ENCODE results near the gene GPAM.

GPAM gene

GRCh38 chr10:112177247-112177646 lies 6.3 kb downstream of the GPAM start:
- no peak overlapping the region for H3K4me3 ChIP-seq (ENCODE audit: low read depth, low read length)
- no peak for TF ChIP-seq CTCF (IDR thresholded peaks at IDR 0.05; ENCODE audit: low read depth, low read length)

GRCh38 chr10:112176543-112176942 lies 7.0 kb downstream of the GPAM start:
- no peak for TF ChIP-seq CTCF (IDR thresholded peaks at IDR 0.05; ENCODE audit: low read depth, low read length)
- H3K4me3 ChIP-seq (ENCODE audit: low read depth, low read length), result no peak overlapping the region

GRCh38 chr10:112175409-112175808 lies 8.2 kb downstream of the GPAM start:
- TF ChIP-seq CTCF (IDR thresholded peaks at IDR 0.05; ENCODE audit: low read depth, low read length), result no peak
- H3K4me3 ChIP-seq (ENCODE audit: low read depth, low read length), result no peak overlapping the region

- H3K4me3 ChIP-seq (ENCODE audit: low read depth, low read length), result no peak overlapping the region
- no peak for TF ChIP-seq CTCF (IDR thresholded peaks at IDR 0.05; ENCODE audit: low read depth, low read length)
These were observed 10.4 kb downstream of the GPAM start for GRCh38 chr10:112173206-112173605.

GRCh38 chr10:112168733-112169132 lies 14.8 kb downstream of the GPAM start:
- TF ChIP-seq CTCF (IDR thresholded peaks at IDR 0.05; ENCODE audit: low read depth, low read length), result no peak
- no peak overlapping the region for H3K4me3 ChIP-seq (ENCODE audit: low read depth, low read length)

- no peak overlapping the region for H3K4me3 ChIP-seq (ENCODE audit: low read depth, low read length)
- TF ChIP-seq CTCF (IDR thresholded peaks at IDR 0.05; ENCODE audit: low read depth, low read length), result no peak
These were observed 16.8 kb downstream of the GPAM start for GRCh38 chr10:112166800-112167199.

- no peak for TF ChIP-seq CTCF (IDR thresholded peaks at IDR 0.05; ENCODE audit: low read depth, low read length)
- no peak overlapping the region for H3K4me3 ChIP-seq (ENCODE audit: low read depth, low read length)
These were observed 21.6 kb downstream of the GPAM start for GRCh38 chr10:112161757-112162518.

All from WI38 (cell line).